ENCODE data around the gene CERS2. TPM values are rescaled to one million over a fixed set of nuclear protein-coding genes. Genes with fewer than 3 reads are reported as not detected.

CERS2 gene
- total RNA-seq, 2 experiments from 2014 or later: 129 to 132 TPM

GRCh38 chr1:150963321-150964163 is 11.1 kb downstream of the CERS2 start:
- Mint-ChIP-seq H3K36me3 (ENCODE audit: low read depth) (peaks cover 76% of the 10 kb centered on the region), H3K27me3 (no peaks in the 10 kb centered on the region), H3K9me3 (no peaks in the 10 kb centered on the region), H3K27ac (peak overlapping the region; percentile 17), H3K4me3 (no peak overlapping the region), H3K4me1 (ENCODE audit: low read depth) (peaks cover 2% of the 10 kb centered on the region)
- intact Hi-C loops (cut with micrococcal nuclease): no loop called here
- TF ChIP-seq CTCF (IDR thresholded peaks at IDR 0.05): no peak
- POLR2A ChIA-PET: interaction anchor here (1.3 to 1.4 kb wide), 2 partner anchors 12 to 334 kb away, joined by 3 to 4 read pairs; partner anchors contain the start of gene ENSA
- DNase-seq: no peak
- CTCF ChIA-PET: interaction anchor here (0.9 to 2.0 kb wide), 3 partner anchors 15 to 32 kb away, joined by 3 to 7 read pairs (median 3); no protein-coding TSS in a partner anchor
- ATAC-seq: no peak

GRCh38 chr1:150961756-150962155 is 12.9 kb downstream of the CERS2 start:
- CTCF ChIA-PET: no interaction called here
- intact Hi-C loops (cut with micrococcal nuclease): no loop called here
- TF ChIP-seq CTCF (IDR thresholded peaks at IDR 0.05): no peak

GRCh38 chr1:150960646-150961045 is 14.0 kb downstream of the CERS2 start:
- DNase-seq: no peak
- POLR2A ChIA-PET: interaction anchor here (0.6 to 1.9 kb wide), 4 partner anchors 9 to 186 kb away, joined by 3 to 10 read pairs (median 3); no protein-coding TSS in a partner anchor
- no peak for ATAC-seq
- intact Hi-C loops (cut with micrococcal nuclease): no loop called here
- Mint-ChIP-seq H3K4me3 (no peak overlapping the region), H3K27me3 (no peaks in the 10 kb centered on the region), H3K9me3 (no peaks in the 10 kb centered on the region), H3K36me3 (ENCODE audit: low read depth) (peaks cover 60% of the 10 kb centered on the region), H3K27ac (no peak overlapping the region), H3K4me1 (ENCODE audit: low read depth) (peaks cover 2% of the 10 kb centered on the region)
- TF ChIP-seq CTCF (IDR thresholded peaks at IDR 0.05): no peak
- CTCF ChIA-PET: interaction anchor here (1.0 kb wide), 1 partner anchor 18 kb away, joined by 3 read pairs; no protein-coding TSS in a partner anchor

More at GRCh38 chr1:150961756-150962155, 12.9 kb downstream of the CERS2 start:
- ATAC-seq: no peak
- H3K4me1 Mint-ChIP-seq (ENCODE audit: low read depth): peaks cover 2% of the 10 kb centered on the region
- H3K4me3 Mint-ChIP-seq: no peak overlapping the region
- POLR2A ChIA-PET: interaction anchor here (1.3 to 1.9 kb wide), 3 partner anchors 10 to 45 kb away, joined by 3 to 10 read pairs (median 3); partner anchors contain the start of gene MINDY1
- peaks cover 71% of the 10 kb centered on the region for H3K36me3 Mint-ChIP-seq (ENCODE audit: low read depth)
- peak overlapping the region; percentile 64 for H3K27ac Mint-ChIP-seq
- no peak for DNase-seq
- no peaks in the 10 kb centered on the region for H3K27me3 Mint-ChIP-seq
- no peaks in the 10 kb centered on the region for H3K9me3 Mint-ChIP-seq

- intact Hi-C loops (cut with micrococcal nuclease): no loop called here
- H3K27ac Mint-ChIP-seq: no peak overlapping the region
- TF ChIP-seq CTCF (IDR thresholded peaks at IDR 0.05): no peak
- peaks cover 2% of the 10 kb centered on the region for H3K4me1 Mint-ChIP-seq (ENCODE audit: low read depth)
- ATAC-seq (no peak), DNase-seq (no peak)
- no peaks in the 10 kb centered on the region for H3K27me3 Mint-ChIP-seq
- ChIA-PET POLR2A (interaction anchor here (1.1 to 2.1 kb wide), 3 partner anchors 10 to 16 kb away, joined by 5 to 8 read pairs (median 5); no protein-coding TSS in a partner anchor), CTCF (interaction anchor here (1.0 kb wide), 1 partner anchor 21 kb away, joined by 3 read pairs; no protein-coding TSS in a partner anchor)
- H3K4me3 Mint-ChIP-seq: no peak overlapping the region
- no peaks in the 10 kb centered on the region for H3K9me3 Mint-ChIP-seq
- peaks cover 52% of the 10 kb centered on the region for H3K36me3 Mint-ChIP-seq (ENCODE audit: low read depth)
These were observed 17.0 kb downstream of the CERS2 start for GRCh38 chr1:150957666-150958065.

- no peak for TF ChIP-seq CTCF (IDR thresholded peaks at IDR 0.05)
- Mint-ChIP-seq H3K4me1 (ENCODE audit: low read depth) (no peaks in the 10 kb centered on the region), H3K27me3 (no peaks in the 10 kb centered on the region), H3K36me3 (ENCODE audit: low read depth) (peaks cover 47% of the 10 kb centered on the region), H3K4me3 (no peak overlapping the region), H3K27ac (no peak overlapping the region), H3K9me3 (no peaks in the 10 kb centered on the region)
- CTCF ChIA-PET: interaction anchor here (1.0 kb wide), 1 partner anchor 69 kb away, joined by 3 read pairs; no protein-coding TSS in a partner anchor
- ATAC-seq (no peak), DNase-seq (no peak)
- intact Hi-C loops (cut with micrococcal nuclease): no loop called here
- POLR2A ChIA-PET: no interaction called here
These were observed 19.4 kb downstream of the CERS2 start for GRCh38 chr1:150955280-150955679.
